Mammary microvascular endothelial cell (primary cell): ENCODE data around the gene ORAI2. TPM values are rescaled to one million over a fixed set of nuclear protein-coding genes. Genes with fewer than 3 reads are reported as not detected.

ENCODE experiments used
- total RNA-seq: library from RNA; depleted of rRNA; stranded (reverse); fragments of >200 nt; gene quantifications from 2 replicates; pipeline ENCODE4 v1.2.3, GENCODE V29; 2015

The ORAI2 gene
- total RNA-seq, result 65.9 and 82.4 TPM in 2 replicates

DNA sequence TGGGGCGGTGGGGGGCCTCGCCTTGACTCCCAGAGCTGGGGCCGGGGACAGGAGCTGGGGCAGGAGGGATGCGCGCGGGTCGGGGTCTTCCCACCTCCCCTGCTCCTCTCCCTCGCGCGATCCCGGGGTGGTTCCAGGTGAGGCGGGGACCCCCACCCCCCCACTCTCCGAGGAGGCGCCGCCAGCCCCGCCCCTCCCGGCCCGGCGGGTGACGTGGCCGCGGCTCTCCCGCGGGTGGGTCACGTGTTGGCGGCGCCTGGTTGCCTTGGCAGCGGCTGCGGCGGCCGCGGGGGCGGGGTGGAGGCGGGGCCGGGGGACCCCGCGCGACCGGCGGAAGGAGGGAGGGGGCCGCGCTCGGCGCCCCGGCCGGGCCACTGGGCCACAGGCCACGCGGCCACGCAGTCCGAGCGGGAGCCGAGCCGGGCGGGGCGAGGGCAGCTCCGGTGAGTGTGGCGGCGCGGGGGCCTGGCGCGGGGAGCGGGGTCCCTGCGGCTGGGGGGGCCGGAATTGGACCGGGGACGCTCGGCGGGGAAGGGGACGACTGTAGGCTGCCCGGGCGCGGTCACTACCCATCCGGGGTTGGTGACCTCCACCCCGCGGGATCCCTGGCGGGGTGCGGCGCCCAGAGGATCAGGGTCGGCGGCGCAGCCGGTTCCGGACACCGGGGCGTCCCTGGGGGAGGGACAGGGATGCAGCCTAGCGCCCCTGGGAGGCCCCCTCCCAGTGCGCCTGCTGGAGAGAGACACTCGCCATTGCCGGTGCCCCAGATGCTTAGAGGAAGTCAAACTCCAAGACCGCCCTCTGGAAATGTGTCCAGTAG lies at the start of gene ORAI2:
TSS of gene ORAI2 (plus strand) at position 357 of the 820 bp plus-strand sequence. CDS start 5,382 bp downstream, outside the sequence.

DNA sequence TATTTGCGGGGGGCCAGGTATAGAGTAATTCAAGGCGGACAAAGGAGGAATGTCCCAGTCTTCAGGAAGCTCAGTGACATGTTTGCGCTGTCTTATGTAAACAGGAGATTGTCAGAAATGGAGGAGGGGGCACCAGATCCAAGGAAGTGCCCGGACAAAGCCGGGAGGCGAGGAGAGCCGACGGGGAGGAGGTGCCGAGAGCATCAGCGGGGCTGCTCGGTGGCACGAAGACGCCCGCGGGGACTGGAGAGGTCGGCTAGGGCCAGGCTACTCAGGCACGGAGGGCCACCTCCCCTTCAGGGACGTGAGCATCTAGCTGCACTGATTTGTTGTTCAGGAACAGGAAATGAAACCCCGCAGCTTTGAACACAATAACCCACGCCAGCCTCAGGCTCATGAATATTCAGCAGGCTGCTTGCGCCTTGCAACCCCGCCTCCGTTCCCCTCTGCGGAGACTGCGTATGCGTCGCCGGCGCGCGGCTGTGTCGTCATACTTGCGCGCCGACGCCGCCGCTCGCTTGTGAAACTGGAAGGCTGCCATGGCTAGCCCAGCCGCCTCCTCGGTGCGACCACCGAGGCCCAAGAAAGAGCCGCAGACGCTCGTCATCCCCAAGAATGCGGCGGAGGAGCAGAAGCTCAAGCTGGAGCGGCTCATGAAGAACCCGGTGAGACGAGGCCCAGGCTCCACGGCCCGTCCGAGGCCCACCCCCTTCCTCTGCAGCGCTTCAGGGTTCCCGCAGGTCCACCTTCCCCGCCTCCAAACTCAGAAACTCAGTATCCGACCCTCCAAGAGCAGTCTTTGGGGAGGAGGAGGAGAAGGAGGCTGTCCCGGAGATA lies 37.3 kb upstream of the ORAI2 start, which contains the start of gene PRKRIP1:
TSS of gene PRKRIP1 (plus strand) at position 491 of the 837 bp plus-strand sequence. CDS start at position 540, 49 bp downstream.

DNA sequence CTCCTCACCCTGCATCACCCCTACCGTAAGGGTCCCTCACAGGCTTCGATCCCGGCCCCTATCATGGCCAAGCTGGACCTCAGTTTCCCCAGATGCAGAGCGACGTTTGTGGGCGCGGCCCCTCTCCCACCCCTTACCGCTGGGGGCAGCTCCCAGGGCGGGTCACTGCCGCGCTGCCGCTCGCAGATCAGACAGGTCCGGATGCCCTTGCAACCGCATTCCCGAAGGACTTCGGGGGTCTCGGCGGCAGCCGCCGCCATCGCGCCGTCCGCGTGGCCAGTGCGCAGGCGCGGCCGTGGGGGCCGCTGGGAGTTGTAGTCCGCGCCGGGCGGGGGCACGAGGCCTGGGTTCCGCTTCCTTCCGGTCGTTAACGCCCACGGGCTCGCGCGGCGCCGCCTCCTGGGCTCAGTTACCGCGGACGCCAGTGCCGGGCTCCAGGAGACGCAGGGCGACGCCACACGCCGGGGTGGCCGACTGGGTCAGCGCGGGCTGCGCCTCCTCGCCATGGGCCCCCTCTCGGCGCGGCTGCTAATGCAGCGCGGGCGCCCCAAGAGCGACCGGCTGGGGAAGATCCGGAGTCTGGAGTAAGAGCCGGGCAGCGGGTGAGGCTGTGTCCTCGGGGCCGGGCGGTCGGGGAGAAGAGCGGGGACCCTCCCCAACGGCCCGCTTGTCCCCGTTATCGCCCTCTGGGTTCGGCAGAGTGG lies 31.4 kb downstream of the ORAI2 start, which contains the start of the genes ALKBH4 and LRWD1:
TSS of gene ALKBH4 (minus strand) at position 287 of the 704 bp plus-strand sequence. CDS start at position 260, 27 bp downstream.
TSS of gene LRWD1 (plus strand) at position 408 of the 704 bp plus-strand sequence. CDS start at position 505, 97 bp downstream.

DNA sequence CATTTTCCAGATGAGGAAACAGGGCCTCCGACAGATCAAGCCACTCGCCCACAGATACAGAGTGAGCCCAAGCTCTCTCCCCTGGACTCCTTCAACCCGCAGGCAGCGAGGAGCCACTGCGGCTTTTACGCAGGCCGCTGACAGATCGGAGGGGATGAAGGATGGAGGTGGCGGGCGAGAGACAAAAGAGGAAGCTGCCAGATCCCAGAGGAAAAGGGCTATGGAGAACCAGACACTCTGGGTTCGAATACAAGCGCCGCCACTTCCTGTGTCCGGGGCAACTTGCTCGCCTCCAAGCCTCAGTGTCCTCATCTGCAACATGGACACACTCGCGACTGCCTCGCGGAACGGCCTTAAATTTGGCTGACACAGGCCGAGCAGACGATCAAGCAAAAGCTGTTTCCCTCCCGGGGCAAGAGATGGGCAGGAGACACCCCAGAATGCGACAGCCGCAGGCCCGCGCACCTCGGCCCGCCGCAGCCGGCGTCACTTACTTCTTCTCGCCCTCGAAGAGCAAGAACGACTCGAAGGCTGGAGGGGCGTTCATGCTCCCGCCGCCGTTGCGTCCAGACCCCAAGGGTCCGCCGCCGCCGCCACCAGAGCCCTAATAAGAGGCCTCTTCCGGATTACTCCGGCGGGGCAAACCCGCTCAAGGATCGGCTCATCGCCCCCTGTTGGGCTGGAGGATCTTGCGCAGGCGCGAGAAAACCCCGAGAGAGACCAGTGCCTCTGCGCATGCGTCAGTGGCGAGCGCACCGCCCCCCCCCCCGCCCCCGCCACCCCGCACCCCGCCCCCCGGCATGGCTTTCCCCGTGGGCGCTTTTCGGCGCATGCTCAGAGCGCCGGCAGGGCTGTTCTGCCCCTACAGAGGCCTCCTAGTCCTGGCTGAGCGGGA lies 45.2 kb downstream of the ORAI2 start, which contains the start of gene POLR2J:
TSS of gene POLR2J (minus strand) at position 609 of the 895 bp plus-strand sequence. CDS start at position 547, 62 bp downstream.

Other genes starting within 250 kb of the ORAI2 start
- gene SH2B2, start 146.7 kb upstream of the ORAI2 start, total RNA-seq, result 2.5 and 3.5 TPM in 2 replicates
- 0.07 TPM in 1 of 2 replicates, not detected in the other for gene SPDYE6, start 77.1 kb upstream of the ORAI2 start, total RNA-seq
- gene PRKRIP1, start 37.2 kb upstream of the ORAI2 start, total RNA-seq, result 14.7 and 16.9 TPM in 2 replicates
- 10.7 and 12.1 TPM in 2 replicates for gene ALKBH4, start 31.3 kb downstream of the ORAI2 start, total RNA-seq
- 13.2 and 14.6 TPM in 2 replicates for gene LRWD1, start 31.4 kb downstream of the ORAI2 start, total RNA-seq
- 28.8 and 38.4 TPM in 2 replicates for gene POLR2J, start 45.3 kb downstream of the ORAI2 start, total RNA-seq
- 3.3 and 4.6 TPM in 2 replicates for gene RASA4B, start 84.2 kb downstream of the ORAI2 start, total RNA-seq
- gene UPK3BL2, start 110.1 kb downstream of the ORAI2 start, total RNA-seq, result 0.67 and 1.6 TPM in 2 replicates
- not detected in 2 replicates for gene SPDYE2, start 117.7 kb downstream of the ORAI2 start, total RNA-seq
- gene POLR2J3, start 139.0 kb downstream of the ORAI2 start, total RNA-seq, result 12.4 and 16.2 TPM in 2 replicates
- 13.1 and 13.3 TPM in 2 replicates for gene RASA4, start 183.2 kb downstream of the ORAI2 start, total RNA-seq
- 6.1 and 9.5 TPM in 2 replicates for gene UPK3BL1, start 209.2 kb downstream of the ORAI2 start, total RNA-seq
- not detected in 2 replicates for gene SPDYE2B, start 216.7 kb downstream of the ORAI2 start, total RNA-seq
- not detected in 2 replicates for gene POLR2J2, start 238.1 kb downstream of the ORAI2 start, total RNA-seq